HCT116 (cell line): ENCODE measurements around the gene MBP.

Experiments used
- POLR2AphosphoS5 ChIP-seq: IDR thresholded peaks from 2 replicates; pipeline ENCODE4 v1.6.1; 2011; ENCODE audit warnings: mild to moderate bottlenecking, low read depth, low read length, moderate library complexity
- SIN3A ChIP-seq: IDR thresholded peaks from 2 replicates; pipeline ENCODE4 v1.6.1; 2012; ENCODE audit warnings: low read depth
- TF ChIP-seq, protein P1 (sequence below): IDR thresholded peaks from 2 replicates; pipeline ENCODE4 v1.6.1; 2012
- TF ChIP-seq, protein P2 (sequence below), 3 experiments: fragments of 200-600 bp in 1 of 3; sonication (generic) in 1 of 3; IDR thresholded peaks in 2 of 3; conservative IDR thresholded peaks in 1 of 3; 2 replicates each; pipeline ENCODE4 v1.5.1; 2012 to 2017; ENCODE audit warnings: low read depth in 2 of 3, low read length in 2 of 3, antibody characterized with exemption in 1 of 3, borderline replicate concordance in 1 of 3, control low read depth in 1 of 3, mild to moderate bottlenecking in 1 of 3, mixed read lengths in 1 of 3, mixed run types in 1 of 3, moderate library complexity in 1 of 3; ENCODE audit not compliant: insufficient read depth in 1 of 3
- TF ChIP-seq, protein P3 (sequence below): IDR thresholded peaks from 2 replicates; pipeline ENCODE4 v1.6.1; 2012

DNA sequence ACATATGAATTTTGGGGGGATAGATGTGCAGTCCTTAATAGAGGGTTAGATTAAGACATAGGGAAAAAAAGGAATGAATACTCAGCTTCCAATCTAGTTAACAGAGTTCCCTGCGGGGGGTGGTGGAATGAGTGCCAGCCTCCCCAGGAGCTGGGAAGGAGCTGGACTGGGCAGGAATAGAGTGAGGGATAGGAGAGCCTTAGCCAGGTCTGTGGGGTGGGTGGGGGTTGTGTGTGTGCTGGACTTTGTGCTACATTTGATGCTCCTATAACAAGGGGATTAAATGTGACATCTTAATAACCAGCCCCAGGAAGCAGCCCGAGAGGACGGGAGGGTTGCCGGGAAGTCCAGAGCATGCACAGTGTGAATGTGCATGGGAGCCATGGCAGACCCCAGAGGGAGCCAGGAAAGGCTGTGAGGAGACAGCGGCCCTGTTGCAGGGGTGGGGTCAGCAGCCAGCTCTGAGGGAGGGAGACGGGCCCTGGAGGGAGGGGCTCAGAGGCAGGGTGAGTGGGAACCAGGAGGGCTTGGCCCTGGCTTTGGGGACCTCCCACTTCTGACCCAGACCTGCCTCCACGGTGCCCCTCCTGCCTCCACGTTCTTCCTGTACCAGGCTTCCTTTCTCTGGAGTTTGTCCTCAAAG is 3.6 kb upstream of the MBP start:
- TF ChIP-seq POLR2AphosphoS5 (no peak), SIN3A (no peak)
- TF ChIP-seq, protein P1, sequence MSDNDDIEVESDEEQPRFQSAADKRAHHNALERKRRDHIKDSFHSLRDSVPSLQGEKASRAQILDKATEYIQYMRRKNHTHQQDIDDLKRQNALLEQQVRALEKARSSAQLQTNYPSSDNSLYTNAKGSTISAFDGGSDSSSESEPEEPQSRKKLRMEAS = no peak
- TF ChIP-seq, protein P2, sequence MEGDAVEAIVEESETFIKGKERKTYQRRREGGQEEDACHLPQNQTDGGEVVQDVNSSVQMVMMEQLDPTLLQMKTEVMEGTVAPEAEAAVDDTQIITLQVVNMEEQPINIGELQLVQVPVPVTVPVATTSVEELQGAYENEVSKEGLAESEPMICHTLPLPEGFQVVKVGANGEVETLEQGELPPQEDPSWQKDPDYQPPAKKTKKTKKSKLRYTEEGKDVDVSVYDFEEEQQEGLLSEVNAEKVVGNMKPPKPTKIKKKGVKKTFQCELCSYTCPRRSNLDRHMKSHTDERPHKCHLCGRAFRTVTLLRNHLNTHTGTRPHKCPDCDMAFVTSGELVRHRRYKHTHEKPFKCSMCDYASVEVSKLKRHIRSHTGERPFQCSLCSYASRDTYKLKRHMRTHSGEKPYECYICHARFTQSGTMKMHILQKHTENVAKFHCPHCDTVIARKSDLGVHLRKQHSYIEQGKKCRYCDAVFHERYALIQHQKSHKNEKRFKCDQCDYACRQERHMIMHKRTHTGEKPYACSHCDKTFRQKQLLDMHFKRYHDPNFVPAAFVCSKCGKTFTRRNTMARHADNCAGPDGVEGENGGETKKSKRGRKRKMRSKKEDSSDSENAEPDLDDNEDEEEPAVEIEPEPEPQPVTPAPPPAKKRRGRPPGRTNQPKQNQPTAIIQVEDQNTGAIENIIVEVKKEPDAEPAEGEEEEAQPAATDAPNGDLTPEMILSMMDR (IDR thresholded peaks at IDR 0.05 in 2 of 3, conservative IDR thresholded peaks at IDR 0.05 in 1 of 3; ENCODE audit: borderline replicate concordance in 1 of 3, insufficient read depth in 1 of 3, low read depth in 2 of 3, low read length in 2 of 3) = no peak
- TF ChIP-seq, protein P3, sequence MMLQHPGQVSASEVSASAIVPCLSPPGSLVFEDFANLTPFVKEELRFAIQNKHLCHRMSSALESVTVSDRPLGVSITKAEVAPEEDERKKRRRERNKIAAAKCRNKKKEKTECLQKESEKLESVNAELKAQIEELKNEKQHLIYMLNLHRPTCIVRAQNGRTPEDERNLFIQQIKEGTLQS = no peak
